ENCODE measurements around the gene ADISSP.
A peak's percentile ranks its signal among the peaks of the same experiment; 100 is the strongest.

ADISSP gene

DNA sequence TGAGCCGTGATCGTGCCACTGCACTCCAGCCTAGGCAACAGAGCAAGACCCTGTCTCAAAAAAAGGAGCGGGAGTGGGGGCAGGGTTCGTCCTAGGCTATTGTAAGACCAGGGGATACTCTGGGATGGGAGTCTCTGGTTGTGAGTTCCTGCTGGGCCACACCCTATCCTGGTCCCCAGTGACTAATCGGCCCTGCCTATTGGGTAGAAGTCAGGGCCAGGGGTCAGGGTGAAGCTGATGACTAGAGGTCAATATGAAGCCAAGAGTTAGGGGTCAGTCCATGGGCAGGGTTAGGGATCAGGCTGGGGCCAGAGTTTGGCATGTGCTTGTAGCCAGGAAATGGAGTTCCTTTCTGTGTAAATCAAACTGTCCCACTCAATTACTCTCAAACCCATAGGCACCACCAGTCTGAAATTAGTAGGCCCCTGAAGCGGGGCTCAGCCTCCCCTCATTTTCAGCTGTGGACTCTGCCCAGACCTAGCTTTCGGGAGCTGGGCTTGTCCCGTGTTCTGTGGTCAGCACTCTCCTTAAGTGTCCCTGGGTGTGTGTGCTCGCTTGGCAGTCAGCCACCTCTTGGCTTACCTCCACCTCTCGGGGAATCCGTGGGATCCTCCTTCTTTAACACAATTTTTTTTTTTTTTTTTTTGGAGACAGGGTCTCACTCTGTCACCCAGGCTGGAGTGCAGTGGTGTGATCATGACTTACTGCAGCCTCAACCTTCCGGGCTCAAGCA, 33.3 kb downstream of the ADISSP start:
- DNase-seq = no peak

DNA sequence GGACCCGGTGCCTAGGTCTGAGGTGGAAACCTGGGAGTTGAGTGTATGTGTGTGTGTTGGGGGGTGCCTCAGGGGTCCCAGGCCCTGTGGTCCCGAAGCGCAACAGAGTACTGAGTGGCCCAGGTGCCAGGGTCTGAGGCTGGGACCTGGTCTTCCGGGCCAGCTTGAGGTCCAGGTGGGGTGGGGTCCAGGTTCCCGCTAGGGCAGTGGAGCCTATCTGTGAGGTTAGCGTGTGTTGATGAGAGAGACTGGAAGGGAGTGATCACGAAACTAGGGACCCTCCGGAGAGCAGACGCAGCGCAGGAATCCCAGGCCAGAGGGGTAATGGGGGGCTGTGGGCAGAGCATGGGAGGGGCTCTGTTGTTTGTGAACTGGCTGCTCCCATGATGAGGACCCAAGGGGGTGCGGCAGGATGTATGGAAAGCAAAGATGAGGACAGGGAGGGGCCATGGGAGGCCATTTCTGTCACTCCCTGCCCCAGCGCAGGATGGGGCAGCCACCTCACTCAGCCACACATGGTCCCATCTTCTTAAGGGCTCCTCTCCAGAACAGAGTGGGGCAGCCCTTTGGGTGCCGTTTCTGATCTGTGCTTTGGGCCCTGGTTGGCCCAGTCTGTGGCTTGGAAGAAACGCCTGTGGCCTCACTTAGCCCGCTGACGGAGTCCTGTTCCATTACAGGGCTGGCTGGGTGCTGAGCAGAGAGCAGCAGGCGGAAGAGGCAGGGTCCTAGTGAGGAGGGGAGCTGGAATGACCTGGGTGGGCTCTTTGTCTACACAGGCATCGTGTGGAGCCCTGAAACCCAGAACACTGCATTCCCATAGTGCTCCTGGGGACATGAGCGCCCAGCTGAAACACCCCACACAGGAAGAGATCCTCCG, 34.2 kb downstream of the ADISSP start:
- no peak for DNase-seq

DNA sequence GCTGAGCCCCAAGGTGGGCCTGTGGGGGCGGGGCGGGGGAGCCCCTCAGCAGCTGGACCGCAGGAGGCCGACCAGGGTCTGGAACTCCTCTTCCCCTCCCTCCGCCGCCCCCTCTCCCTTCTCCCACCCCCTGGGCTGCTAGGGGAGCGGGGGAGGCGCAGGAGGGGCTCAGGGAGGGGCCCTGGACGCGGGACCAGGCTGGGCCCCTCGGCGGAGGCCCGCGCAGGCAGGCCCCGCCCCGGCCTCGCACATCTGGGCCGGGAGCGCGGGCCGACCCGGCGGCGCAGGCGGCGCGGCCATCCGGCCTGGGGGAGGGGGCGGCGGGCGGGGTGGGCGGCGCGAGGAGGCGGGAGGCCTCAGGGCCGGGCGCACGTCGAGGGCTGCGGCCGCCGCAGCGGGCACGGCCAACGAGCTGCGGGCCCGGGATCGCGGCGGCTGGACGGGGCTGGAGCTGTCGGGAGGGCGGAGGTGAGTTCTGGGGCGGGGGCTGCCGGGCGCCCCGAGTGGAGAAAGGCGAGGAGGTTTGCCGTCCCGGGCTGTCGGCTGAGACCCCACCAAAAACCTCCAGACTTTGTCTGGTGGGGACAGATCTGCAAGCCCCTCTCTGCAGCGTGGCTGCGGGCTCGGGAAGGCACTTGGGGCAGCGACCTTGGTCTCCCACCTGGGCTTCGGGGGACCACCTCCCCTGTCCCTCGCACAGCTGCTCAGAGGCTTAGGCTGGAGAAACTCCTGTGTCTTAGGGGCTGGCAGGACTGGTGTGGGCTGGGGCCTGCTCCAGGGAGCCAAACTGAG, 35.0 kb downstream of the ADISSP start, which contains the start of gene HSPA12B:
HSPA12B (plus strand) TSS at position 359 of the 792 bp plus-strand sequence. CDS start 5,990 bp downstream, outside the sequence.
- peak; percentile 34 for DNase-seq

DNA sequence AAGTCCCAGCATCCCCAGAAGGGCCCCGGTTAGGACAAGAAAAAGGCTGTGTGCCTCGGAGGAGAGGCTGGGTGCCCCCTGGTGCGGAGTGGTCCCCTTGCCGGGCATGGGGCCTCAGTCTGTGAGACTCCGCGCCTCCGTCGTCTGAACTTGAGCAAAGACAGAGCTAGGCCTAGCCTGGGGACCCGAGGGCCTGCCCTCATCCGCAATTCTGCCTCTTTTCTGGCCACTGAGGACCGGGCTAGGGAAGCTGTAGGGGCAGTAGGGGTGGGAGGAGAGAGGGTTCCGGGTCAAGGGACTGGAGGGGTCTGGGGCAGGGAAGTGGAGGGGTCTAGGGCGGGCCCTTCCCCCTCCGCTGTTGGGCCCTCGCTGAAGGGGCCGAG, 35.6 kb downstream of the ADISSP start:
- DNase-seq = no peak

DNA sequence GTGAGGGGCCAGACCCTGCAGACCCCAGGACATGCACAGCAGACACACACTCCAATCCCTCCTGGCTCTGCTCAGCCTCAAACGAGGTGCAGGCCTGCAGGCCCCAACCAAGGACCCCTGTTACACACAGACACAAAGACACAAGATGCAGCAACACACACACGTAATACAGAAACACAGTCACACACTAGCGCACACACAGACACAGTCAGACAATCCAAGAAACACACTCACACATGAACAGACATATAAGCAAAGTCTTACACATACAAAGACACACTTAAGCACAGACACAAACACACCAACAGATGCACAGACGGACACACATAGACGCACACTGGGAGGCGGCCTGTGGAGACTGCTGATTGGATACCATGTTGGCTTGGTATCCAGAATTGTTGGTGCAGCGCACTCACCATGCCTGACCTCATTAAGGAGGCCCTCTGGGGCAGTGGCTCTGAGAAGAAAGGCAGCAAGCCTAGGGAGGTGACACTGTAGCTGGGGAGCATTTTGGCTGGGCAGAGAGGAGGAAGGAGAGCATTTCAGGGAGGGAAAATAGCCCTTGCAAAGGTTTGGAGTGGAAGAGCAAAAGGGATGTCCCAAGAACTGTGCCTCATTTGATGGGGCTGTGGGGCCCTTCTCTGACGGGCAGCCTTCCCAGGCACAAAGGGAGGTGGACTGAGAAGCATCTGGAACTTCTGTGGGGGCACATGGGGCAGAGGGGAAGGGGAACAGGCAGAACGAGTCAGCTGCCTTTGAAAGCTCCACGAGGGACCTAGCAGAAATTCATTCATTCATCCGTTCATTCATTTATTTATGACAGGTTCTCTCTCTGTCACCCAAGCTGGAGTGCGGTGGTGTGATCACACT, 36.5 kb downstream of the ADISSP start:
- no peak for DNase-seq

DNA sequence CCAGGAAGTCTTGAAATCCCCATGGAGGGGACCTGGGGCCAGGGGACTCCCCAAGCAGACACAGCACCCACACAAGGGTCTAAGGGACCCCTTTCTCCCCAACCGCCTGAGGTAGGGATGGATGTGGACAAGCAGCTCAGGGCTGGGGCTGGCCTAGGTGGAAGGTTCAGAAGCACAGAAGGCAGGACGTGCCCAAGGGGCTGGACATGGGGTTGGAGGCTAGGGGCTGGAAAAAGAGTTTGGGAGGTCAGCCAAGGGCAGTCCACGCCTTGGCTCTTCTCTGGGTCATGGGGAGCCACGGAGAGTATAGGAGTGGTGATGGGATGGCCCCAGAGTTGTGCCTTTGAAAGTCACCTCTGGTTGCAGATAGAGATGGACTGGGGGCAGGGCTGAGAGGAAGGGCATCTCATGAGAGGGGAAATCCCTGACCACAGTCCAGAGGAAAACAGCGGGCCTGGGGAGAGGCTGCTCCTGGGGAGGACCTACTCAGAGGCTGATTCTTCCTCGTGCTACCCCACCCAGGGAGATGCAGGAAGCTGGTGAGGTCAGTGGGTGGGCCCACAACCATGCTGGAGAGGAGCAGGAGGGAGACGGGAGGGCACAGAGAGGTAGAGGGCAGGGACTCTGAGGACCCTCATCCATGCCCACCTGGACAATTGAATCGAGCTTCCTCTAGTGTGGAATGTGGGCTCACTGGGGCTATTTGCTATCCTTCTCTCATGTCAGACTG, 37.6 kb downstream of the ADISSP start:
- no peak for DNase-seq

DNA sequence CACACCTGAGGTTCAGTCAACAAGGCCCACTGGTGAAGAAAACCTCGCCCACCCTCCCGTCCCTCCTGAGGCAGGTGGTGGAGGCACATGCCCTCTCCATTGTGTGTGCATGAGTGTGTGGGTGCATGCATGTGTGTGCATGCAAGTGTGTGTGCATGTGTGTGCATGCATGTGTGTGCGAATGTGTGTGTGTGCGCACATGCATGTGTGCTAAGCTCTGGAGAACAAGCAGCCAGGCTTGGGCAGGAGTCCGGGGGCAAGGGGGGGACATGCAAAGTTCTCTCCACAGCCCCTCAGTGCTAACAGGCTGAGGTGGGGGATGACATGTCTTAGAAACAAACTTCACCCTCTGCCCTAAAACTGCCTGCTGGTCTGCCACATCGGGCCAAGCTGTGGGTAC, 38.2 kb downstream of the ADISSP start:
- no peak for DNase-seq

DNA sequence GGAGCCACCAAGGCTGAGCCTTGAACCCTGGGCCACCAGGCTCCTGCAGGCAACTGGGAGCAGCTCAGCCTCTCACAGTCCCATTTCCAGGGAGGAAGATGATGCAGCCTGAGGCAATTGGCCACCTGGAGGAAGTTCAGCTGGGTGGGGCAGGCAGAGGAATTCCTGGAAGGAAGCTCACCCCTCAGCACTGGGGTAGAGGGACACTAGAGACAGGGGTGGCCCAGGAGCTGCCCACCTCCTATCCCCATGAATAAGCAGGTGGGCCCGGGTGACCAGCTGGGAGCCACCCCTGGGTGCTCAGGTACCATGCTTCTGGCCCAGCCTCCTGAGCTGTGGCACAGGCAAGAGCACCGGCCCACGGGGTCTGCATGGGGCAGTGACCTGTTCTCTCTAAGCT, 38.7 kb downstream of the ADISSP start:
- DNase-seq = no peak

DNA sequence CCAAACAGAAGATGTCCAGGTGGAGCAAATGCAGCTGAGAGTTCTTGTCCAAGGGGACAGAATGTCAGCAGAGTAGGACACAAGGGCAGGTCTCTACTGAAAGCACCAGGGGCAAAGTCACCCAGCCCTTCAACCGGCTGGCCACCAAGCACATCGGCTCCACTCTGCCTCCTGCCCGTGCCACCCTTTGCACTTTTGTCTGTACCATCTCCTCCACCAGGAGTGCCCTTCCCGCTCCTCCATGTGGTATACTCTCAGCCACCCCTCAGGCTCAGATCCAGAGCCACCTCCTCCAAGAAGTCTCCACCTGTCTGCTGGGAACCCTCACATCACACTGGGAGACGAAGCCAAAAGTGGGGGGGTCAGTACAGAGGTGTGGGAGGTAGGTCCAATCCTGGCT, 39.2 kb downstream of the ADISSP start:
- no peak for DNase-seq

DNA sequence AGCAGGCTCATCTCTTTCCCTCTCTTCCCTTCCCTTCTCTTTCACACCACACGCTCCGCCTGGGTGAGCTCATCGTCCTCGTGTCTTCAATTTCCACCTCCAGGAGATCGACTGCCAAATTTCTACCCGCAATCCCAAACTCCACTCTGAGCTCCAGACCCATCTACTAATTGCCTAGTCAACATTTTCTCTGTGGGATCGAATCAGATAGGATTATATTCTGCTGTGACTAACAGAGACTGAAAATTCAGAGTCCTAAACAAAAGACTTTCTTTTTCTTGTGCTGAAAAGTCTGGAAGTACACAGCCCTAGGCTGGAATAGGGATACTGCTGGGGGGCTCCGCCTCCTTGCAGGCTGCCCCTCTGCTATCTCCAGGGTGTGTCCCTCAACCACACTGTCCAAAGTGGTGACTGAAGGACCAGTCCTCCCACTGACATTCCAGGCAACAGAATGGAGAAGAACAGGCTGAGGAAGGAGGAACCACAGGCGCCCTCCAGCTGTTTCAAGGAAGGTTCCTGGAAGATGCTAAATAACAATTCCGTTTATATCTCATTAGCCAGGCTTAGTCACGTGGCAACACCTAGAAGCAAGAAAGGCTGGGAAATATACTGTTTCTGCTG, 40.0 kb downstream of the ADISSP start:
- DNase-seq = peak; percentile 53

DNA sequence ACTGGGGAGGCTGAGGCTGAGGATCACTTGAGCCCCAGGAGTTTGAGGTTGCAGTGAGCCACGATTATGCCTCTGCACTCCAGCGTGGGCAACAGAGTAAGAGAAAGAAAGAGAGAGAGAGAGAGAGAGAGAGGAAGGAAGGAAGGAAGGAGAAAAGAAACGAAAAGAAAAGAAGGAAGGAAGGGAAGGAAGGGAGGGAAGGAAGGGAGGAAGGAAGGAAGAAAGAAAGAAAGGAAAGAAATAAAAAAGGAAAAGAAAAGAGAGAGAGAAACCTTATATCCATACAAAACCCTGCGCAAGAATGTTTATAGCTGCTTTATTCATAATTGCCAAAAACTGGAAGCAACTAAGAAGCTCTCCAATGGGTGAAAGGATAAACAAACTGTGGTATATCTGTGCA, 43.2 kb downstream of the ADISSP start:
- no peak for DNase-seq

DNA sequence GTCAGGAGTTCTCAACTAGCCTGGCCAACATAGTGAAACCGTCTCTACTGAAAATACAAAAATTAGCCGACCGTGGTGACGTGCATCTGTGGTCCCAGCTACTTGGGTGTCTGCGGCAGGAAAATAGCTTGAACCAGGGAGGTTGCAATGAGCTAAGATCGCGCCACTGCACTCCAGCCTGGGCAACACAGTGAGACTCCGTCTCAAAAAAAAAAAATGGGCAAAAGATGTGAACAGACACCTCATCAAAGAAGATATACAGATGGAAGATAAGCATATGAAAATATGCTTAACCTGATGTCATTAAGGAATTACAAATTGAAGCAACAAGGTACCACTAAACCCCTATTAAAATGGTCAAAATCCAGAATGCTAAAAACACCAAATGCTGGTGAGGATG, 44.3 kb downstream of the ADISSP start:
- DNase-seq = no peak

DNA sequence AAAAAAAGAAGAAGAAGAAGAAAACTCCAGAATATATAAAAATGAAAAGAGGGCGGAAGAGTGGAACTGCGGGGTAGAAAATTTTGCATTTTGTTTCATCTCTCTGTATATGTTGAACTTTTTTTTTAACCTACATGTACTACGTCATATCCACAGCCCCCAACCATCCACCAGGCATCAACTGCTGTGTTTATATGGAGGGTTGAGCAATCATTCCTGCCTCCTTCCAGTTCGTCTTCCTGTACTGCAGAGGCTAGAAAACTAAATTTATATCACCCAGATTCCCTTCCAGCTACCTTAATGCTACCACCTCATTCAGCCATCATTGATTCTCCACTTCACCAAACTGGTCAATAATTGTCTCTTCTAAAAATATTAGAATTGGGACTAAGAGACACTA, 45.6 kb downstream of the ADISSP start:
- no peak for DNase-seq

DNA sequence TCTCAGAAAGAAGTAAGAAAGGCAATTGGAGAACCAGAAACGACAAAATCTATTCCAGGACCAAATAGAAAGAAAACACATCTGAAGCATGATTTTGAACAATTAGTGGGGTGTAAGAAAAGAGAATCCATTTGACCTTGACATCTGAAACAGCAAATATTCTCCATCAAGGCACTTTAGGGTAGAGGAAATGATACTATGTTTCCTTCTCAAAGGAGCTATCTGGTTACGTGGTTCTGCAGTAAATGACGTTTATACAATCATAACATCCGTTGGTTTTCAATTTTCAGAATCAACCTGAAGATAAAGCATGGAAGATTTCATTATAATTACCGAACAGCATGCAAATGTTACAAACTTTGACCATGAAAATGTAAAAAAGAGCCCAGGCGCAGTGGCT, 46.9 kb downstream of the ADISSP start:
- no peak for DNase-seq

DNA sequence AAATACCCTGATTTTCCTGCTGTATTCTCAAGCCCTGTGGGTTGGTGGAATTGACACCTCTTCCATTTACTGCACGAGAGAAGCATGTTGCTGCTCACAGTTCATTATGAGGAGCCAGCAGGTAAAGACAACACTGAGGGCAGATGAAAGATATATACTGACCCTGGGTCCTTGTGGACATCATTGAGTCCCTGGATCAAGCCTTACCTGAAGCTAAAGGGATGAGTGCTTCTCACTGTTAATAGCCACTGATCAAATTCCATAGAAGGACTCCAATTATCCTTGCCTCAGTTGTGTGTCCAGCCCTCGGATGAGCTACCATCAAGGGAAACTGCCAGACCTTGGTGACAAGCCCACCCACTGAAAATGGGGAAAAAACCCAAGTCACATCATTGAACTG, 47.5 kb downstream of the ADISSP start:
- no peak for DNase-seq

DNA sequence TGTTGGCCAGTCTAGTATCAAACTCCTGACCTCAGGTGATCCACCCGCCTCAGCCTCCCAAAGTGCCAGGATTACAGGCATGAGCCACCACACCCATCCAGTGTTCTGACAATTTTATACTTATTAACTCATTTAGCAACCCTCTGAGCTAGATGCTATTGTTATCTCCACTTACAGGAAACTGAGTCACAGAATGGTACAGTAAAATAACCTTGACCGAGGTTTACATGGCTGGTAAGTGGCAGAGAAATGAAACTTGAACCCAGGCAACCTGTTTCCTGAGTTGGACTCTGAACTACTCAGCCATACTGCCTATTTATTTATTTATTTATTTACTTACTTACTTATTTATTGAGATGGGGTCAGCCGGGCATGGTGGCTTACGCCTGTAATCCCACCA, 48.5 kb downstream of the ADISSP start:
- DNase-seq = no peak

DNA sequence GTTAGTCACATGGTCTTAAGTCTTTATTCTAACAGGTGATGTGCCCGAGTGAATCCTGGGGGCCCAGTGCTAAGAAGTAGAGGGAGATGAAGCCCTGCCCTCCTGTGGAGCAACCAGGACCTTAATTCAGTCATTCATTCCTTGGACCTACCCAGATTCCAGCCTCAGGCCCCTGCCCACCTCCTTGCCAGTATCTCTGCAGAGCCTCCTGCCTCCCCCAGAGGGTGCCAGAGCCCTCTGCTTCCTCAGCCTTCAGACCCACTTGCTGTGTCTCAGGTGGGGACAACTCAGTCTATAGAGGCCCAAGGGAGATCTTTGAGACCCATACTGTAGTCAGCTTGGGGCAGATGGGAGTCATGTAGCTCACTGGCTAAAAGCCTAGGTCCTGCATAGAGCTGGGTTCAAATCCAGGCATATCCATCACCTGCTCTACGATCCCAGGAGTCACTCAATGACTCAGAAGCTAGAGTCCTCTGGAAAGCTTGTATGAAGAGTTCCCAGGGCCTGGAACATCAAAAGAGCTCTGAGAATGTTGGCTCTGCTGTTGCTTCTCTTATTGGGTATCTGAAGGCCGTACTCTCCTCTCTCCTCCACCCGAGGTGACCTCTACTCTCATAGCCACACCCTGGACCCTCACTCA, 51.2 kb downstream of the ADISSP start:
- DNase-seq = peak; percentile 79

DNA sequence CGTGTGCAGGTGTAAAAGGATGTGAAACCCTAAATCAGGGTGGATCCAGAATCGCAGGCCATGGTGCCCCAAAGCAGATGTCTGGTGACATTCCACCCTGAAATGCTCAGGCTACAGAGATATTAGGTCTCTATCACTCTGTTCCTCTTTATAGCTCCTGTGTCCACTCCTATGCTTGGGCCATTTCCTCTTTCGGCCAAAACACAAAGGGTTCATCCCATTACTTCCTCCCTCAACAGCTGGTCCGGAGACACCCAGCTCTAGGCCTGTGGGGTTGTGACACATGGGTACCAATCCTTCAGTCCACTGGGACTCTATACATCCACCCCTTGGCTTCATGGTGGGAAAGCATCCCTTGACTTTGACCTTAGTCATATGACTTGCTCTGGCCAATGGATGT, 53.5 kb downstream of the ADISSP start:
- no peak for DNase-seq

DNA sequence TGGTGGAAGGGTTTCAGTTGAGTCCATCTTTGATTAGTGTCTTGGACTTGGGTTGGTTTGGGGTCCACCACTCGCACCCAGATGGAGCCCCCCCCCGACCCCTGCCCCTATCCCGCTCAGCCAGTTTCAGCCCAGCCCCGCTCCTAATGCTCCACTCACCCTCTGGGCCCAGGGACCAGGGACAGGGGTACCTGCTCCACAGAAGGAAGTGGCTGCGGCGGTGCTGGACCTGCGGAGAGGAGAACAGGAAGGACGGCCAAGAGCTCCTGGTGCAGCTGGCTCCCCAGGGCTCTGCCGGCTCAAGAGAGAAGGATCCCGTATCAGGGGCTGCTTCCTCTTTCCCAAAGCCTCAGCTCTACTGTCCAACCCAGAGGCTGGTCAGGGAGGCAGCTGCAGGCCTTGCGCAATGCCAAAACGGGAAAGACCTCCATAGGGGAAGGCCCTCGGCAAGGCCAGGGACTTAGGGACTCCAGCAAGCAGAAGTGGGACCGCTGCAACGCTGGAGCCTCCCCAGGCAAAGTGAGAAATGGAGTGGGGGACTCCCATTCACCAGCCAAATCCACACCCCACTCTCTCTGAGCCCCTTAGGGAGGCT, 55.2 kb downstream of the ADISSP start, which contains the start of gene SIGLEC1:
SIGLEC1 (minus strand) TSS at position 322 of the 595 bp plus-strand sequence. CDS start 5,472 bp downstream, outside the sequence.
- DNase-seq = no peak

DNA sequence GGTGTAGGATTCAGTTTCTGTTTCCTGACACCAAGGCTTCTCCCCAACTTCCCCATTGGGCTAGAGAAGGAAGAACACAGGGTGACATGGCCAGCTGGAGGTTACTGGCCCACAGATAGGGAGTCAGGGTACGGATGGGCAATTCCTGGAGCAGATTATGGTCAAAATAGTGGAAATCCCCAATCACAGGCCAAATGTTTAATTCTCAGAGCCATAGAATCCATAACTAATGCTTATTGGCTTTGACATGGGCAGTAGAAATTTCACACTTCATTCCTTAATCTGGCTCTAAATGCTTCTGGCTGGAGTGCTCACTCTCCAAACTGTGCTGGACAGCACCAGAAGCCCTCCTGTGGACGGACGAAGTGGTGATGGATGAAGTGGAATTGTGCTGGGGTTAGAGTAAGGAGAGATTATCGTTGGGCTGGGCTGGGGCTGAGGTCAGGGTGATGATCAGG, 56.0 kb downstream of the ADISSP start:
- no peak for DNase-seq

Measured in NCI-H82 (cell line).